HepG2 (cell line): Measurements from ENCODE around the gene FOXN3. TPM values are rescaled to one million over a fixed set of nuclear protein-coding genes. Genes with fewer than 3 reads are reported as not detected.

ENCODE experiments used
- ERF ChIP-seq: IDR thresholded peaks from 2 replicates; pipeline ENCODE4 v1.6.1; 2018; ENCODE audit warnings: missing biosample characterization, missing genetic modification reagents
- FOXO1 ChIP-seq: sonication (generic); formaldehyde crosslinking; IDR thresholded peaks from 2 replicates; pipeline ENCODE4 v1.4.0; 2020; ENCODE audit warnings: missing genetic modification reagents
- HOXA9 ChIP-seq: sonication (generic); formaldehyde crosslinking; IDR thresholded peaks from 2 replicates; pipeline ENCODE4 v1.8.1; 2022; ENCODE audit warnings: missing genetic modification reagents, mild to moderate bottlenecking, moderate library complexity, borderline replicate concordance
- ISL2 ChIP-seq: sonication (generic); formaldehyde crosslinking; IDR thresholded peaks from 2 replicates; pipeline ENCODE4 v1.5.0; 2020; ENCODE audit warnings: missing genetic modification reagents
- MAX ChIP-seq: IDR thresholded peaks from 2 replicates; pipeline ENCODE4 v1.6.1; 2012; ENCODE audit warnings: inconsistent platforms
- MEIS2 ChIP-seq: sonication (generic); formaldehyde crosslinking; IDR thresholded peaks from 2 replicates; pipeline ENCODE4 v1.9.0; 2021; ENCODE audit warnings: mild to moderate bottlenecking, missing genetic modification reagents
- MTA1 ChIP-seq: sonication (generic); formaldehyde crosslinking; IDR thresholded peaks from 2 replicates; pipeline ENCODE4 v1.4.0; 2020; ENCODE audit warnings: missing genetic modification reagents, mild to moderate bottlenecking, borderline replicate concordance
- MXD3 ChIP-seq: IDR thresholded peaks from 2 replicates; pipeline ENCODE4 v1.6.1; 2016; ENCODE audit warnings: mild to moderate bottlenecking, missing biosample characterization, missing genetic modification reagents
- NCOA5 ChIP-seq: sonication (generic); formaldehyde crosslinking; IDR thresholded peaks from 2 replicates; pipeline ENCODE4 v1.4.0; 2020; ENCODE audit warnings: missing genetic modification reagents
- NFKB2 ChIP-seq: sonication (generic); formaldehyde crosslinking; IDR thresholded peaks from 2 replicates; pipeline ENCODE4 v1.4.0; 2020; ENCODE audit warnings: missing genetic modification reagents, borderline replicate concordance
- PHF21A ChIP-seq: sonication (generic); formaldehyde crosslinking; IDR thresholded peaks from 2 replicates; pipeline ENCODE4 v1.5.0; 2020; ENCODE audit warnings: mild to moderate bottlenecking, missing genetic modification reagents
- SOX6 ChIP-seq, 2 experiments: fragments of 450-650 bp in 1 of 2; sonication (generic) in 1 of 2; formaldehyde crosslinking in 1 of 2; IDR thresholded peaks; 2 replicates each; pipeline versions ENCODE4 v1.4.0 to v1.6.1; 2017 to 2020; ENCODE audit warnings: antibody characterized with exemption in 1 of 2, mild to moderate bottlenecking in 1 of 2, missing genetic modification reagents in 1 of 2
- SRSF9 ChIP-seq: fragments of 200-400 bp; formaldehyde crosslinking; IDR thresholded peaks from 2 replicates; pipeline ENCODE4 v1.6.1; 2018; ENCODE audit warnings: borderline replicate concordance, mild to moderate bottlenecking, low read depth, low read length; ENCODE audit not compliant: insufficient read depth, poor library complexity, severe bottlenecking
- SRY ChIP-seq: sonication (generic); formaldehyde crosslinking; IDR thresholded peaks from 2 replicates; pipeline ENCODE4 v1.8.0; 2022; ENCODE audit warnings: mild to moderate bottlenecking, missing genetic modification reagents
- TBL1XR1 ChIP-seq: fragments of 150-350 bp; IDR thresholded peaks from 2 replicates; pipeline ENCODE4 v1.6.1; 2014; ENCODE audit warnings: borderline replicate concordance, low read length; ENCODE audit not compliant: partially characterized antibody
- TOE1 ChIP-seq: sonication (generic); formaldehyde crosslinking; IDR thresholded peaks from 2 replicates; pipeline ENCODE4 v1.4.0; 2020; ENCODE audit warnings: mild to moderate bottlenecking, missing genetic modification reagents
- ZBTB34 ChIP-seq: sonication (generic); formaldehyde crosslinking; IDR thresholded peaks from 2 replicates; pipeline ENCODE4 v1.8.0; 2022; ENCODE audit warnings: mild to moderate bottlenecking, missing genetic modification reagents
- ZKSCAN5 ChIP-seq: sonication (generic); formaldehyde crosslinking; IDR thresholded peaks from 2 replicates; pipeline ENCODE4 v1.5.1; 2020; ENCODE audit warnings: mild to moderate bottlenecking, missing genetic modification reagents
- ZNF24 ChIP-seq: fragments of 450-650 bp; IDR thresholded peaks from 2 replicates; pipeline ENCODE4 v1.6.1; 2017; ENCODE audit warnings: antibody characterized with exemption, mild to moderate bottlenecking
- ZNF878 ChIP-seq: sonication (generic); formaldehyde crosslinking; IDR thresholded peaks from 2 replicates; pipeline ENCODE4 v1.8.1; 2023; ENCODE audit warnings: mild to moderate bottlenecking, missing genetic modification reagents, moderate library complexity
- polyA plus RNA-seq, 8 experiments: library from polyadenylated mRNA; depleted of rRNA in 3 of 8; stranded (reverse) in 7 of 8; unstranded in 1 of 8; fragments of >200 nt; fragmentation: Illumina TruSeq in 4 of 8; extraction: Trizol in 4 of 8; gene quantifications; 2 replicates each; pipeline versions ENCODE4 v1.2.1 to v1.2.3, GENCODE V29; 2011 to 2016; ENCODE audit warnings: low read depth in 4 of 8, missing spikeins in 1 of 8, mixed read lengths in 1 of 8; ENCODE audit not compliant: insufficient read depth in 1 of 8
- total RNA-seq, 5 experiments: library from RNA; depleted of rRNA; stranded (reverse); fragments of >200 nt; fragmentation: Illumina TruSeq; extraction: Trizol; gene quantifications; 2 replicates each; pipeline ENCODE4 v1.2.3, GENCODE V29; 2016; ENCODE audit warnings: low read depth in 1 of 5
- TF ChIP-seq, protein P1 (sequence below): sonication (generic); formaldehyde crosslinking; IDR thresholded peaks from 2 replicates; pipeline ENCODE4; 2020; ENCODE audit warnings: missing genetic modification reagents, mild to moderate bottlenecking, borderline replicate concordance
- TF ChIP-seq, protein P2 (sequence below): sonication (generic); formaldehyde crosslinking; conservative IDR thresholded peaks from 2 replicates; pipeline ENCODE4 v1.8.0; 2022; ENCODE audit warnings: mild to moderate bottlenecking, moderate library complexity, missing genetic modification reagents

FOXN3 gene
- total and polyA plus RNA-seq, 2 of the 13 experiments (the other 11 are each of a cell fraction or from before 2014, with no cell fraction given), result 32.4 to 70.2 TPM

GRCh38 chr14:89351516-89352404 is 65.3 kb downstream of the FOXN3 start (continued):
- TF ChIP-seq, protein P1, sequence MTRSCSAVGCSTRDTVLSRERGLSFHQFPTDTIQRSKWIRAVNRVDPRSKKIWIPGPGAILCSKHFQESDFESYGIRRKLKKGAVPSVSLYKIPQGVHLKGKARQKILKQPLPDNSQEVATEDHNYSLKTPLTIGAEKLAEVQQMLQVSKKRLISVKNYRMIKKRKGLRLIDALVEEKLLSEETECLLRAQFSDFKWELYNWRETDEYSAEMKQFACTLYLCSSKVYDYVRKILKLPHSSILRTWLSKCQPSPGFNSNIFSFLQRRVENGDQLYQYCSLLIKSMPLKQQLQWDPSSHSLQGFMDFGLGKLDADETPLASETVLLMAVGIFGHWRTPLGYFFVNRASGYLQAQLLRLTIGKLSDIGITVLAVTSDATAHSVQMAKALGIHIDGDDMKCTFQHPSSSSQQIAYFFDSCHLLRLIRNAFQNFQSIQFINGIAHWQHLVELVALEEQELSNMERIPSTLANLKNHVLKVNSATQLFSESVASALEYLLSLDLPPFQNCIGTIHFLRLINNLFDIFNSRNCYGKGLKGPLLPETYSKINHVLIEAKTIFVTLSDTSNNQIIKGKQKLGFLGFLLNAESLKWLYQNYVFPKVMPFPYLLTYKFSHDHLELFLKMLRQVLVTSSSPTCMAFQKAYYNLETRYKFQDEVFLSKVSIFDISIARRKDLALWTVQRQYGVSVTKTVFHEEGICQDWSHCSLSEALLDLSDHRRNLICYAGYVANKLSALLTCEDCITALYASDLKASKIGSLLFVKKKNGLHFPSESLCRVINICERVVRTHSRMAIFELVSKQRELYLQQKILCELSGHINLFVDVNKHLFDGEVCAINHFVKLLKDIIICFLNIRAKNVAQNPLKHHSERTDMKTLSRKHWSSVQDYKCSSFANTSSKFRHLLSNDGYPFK (CRISPR knock-in tag), result no peak
- TF ChIP-seq FOXO1 (peak; percentile 97), SRY (CRISPR knock-in tag) (no peak), ERF (CRISPR knock-in tag) (peak; percentile 47), HOXA9 (CRISPR knock-in tag) (0 out of 2 replicates have a peak, but pooled peaks have one; percentile 35), ZNF878 (CRISPR knock-in tag) (peak; percentile 70; the same call in 1 of the 2 replicates), MAX (peak; percentile 52; the same call in 1 of the 2 replicates), ZNF24 (peak; percentile 51; the same call in 1 of the 2 replicates), PHF21A (CRISPR knock-in tag) (peak; percentile 76), TOE1 (CRISPR knock-in tag) (peak; percentile 56; the same call in 1 of the 2 replicates), ZKSCAN5 (CRISPR knock-in tag) (no peak), ISL2 (CRISPR knock-in tag) (peak; percentile 98), MEIS2 (CRISPR knock-in tag) (peak; percentile 85), NFKB2 (CRISPR knock-in tag) (no peak), MXD3 (CRISPR knock-in tag) (no peak), SOX6 (IDR thresholded peaks at IDR 0.05) (no peak), SOX6 (CRISPR knock-in tag; IDR thresholded peaks at IDR 0.05) (peak; percentile 94), ZBTB34 (CRISPR knock-in tag) (peak; percentile 66; the same call in 1 of the 2 replicates), SRSF9 (no peak), TBL1XR1 (peak; percentile 88), NCOA5 (CRISPR knock-in tag) (no peak), MTA1 (CRISPR knock-in tag) (peak; percentile 50; the same call in 1 of the 2 replicates)
- TF ChIP-seq, protein P2, sequence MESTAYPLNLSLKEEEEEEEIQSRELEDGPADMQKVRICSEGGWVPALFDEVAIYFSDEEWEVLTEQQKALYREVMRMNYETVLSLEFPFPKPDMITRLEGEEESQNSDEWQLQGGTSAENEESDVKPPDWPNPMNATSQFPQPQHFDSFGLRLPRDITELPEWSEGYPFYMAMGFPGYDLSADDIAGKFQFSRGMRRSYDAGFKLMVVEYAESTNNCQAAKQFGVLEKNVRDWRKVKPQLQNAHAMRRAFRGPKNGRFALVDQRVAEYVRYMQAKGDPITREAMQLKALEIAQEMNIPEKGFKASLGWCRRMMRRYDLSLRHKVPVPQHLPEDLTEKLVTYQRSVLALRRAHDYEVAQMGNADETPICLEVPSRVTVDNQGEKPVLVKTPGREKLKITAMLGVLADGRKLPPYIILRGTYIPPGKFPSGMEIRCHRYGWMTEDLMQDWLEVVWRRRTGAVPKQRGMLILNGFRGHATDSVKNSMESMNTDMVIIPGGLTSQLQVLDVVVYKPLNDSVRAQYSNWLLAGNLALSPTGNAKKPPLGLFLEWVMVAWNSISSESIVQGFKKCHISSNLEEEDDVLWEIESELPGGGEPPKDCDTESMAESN (CRISPR knock-in tag), result no peak
